ENCODE data around the gene TEX261.

Gene TEX261

DNA sequence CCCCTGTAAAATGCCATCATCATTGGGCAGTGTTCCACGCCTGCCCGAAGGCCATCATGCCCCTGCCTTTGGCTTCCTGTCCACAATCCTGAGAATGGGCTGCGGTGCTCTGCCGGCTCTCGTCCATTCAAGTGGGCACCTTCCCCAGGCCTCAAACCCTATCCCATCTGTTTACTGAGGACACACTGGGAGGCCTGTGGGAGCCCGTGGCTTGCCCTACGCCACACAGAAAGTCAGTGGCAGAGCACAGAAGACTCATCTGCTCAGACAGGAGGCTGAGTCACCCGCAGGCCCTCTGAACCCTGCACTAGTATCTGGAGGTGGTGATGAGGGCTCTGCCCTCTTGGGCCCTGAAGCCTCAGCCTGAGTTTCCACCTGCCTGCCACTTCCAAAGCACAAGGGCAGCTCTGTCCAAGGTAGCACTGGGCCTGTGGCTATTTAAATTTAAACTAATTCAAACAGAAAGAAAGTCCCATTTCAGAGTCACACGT, 35.4 kb downstream of the TEX261 start:
- no peak for DNase-seq (ENCODE audit: low read depth in 2 of 2)

DNA sequence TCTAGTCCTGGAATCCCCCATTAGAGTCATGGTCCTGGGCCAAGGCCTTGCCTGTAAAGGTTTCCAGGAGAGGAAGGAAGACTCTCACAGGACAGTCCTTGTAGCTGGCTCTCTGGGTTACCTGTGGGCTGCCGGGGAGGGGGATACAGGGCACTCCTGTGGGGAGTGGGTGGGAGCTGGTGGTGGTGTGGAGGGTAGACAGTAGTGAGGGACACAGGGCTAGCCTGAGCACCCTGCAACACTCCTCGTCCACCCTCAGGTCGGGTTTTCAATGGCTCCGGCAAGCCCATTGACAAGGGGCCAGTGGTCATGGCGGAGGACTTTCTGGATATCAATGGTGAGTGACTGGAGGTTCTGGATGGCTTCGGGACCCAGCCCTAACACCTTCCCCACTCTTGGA, 35.9 kb downstream of the TEX261 start:
- DNase-seq (ENCODE audit: low read depth in 2 of 2): no peak

- DNase-seq (ENCODE audit: low read depth in 2 of 2): no peak
These were observed 36.9 kb downstream of the TEX261 start for GRCh38 chr2:70957798-70958197.

GRCh38 chr2:70956141-70956540, 38.5 kb downstream of the TEX261 start:
- no peak for DNase-seq (ENCODE audit: low read depth in 2 of 2)

DNA sequence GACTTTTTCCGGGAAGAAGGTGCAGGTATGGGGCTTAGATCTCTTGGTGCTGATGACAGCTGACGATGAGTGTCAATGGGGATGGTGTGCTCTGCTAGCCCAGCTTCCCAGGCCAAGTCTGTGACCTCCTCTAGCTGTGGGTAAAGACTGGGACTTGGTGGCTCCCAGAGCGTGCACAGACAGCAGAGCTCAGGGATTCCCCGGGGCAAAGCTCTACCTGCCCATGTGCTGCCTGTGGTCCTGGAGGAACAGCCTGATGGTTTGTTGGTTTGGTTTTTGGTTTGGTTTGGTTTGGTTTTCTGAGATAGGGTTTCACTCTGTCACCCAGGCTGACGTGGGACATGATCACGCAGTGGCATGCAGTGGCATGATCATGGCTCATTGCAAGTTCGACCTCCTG, 39.8 kb downstream of the TEX261 start:
- no peak for DNase-seq (ENCODE audit: low read depth in 2 of 2)

DNA sequence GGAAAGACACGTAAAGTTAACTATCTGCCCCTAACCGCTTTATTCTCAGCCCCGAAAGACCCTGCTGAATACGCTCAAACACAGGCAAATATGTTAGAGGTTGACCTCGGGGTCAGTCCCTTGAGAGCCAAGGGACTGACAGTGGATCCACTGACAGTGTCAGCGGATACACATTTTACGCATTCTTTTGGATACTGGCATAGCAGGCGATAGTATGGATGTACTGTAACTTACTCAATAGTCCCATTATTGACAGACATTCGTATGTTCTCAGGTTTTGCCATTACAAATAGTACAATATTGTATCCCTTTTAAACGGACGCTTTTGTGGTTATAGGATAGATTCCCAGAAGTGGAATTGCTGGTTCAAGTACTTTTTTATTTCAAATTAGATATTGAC, 45.6 kb downstream of the TEX261 start:
- no peak for DNase-seq (ENCODE audit: low read depth in 2 of 2)

DNA sequence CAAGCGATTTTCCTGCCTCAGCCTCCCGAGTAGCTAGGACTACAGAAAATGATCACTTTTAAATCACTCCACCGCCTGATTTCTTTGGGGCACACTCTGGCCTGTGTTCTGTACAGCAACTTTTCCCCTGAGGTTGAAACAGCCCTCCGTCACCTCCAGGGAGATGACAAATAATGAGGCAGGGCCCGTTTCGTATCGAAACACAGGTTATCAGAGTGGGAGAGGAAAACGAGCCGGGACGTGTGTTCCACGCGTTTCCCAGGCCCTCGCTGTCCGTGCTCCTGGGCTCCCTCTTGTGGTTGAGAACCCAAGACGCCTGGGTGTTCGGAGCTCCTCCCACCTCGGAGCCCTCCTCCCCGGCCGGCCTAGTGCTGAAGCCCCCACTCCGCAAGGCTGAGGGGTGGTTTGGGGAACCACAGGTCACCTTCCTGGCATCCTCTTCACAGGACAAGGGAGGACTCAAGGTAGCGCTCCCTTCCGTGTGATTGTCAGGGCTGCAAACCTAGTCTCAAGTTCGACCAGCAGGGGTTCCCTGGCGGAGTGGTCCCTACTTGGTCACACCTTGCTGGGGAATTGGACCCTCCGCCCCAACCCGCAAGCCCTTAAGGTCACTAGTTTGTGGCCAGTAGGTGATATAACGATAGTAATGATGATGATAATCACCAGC, 46.2 kb downstream of the TEX261 start:
- DNase-seq (ENCODE audit: low read depth in 2 of 2): peak; percentile 64 to 78

DNA sequence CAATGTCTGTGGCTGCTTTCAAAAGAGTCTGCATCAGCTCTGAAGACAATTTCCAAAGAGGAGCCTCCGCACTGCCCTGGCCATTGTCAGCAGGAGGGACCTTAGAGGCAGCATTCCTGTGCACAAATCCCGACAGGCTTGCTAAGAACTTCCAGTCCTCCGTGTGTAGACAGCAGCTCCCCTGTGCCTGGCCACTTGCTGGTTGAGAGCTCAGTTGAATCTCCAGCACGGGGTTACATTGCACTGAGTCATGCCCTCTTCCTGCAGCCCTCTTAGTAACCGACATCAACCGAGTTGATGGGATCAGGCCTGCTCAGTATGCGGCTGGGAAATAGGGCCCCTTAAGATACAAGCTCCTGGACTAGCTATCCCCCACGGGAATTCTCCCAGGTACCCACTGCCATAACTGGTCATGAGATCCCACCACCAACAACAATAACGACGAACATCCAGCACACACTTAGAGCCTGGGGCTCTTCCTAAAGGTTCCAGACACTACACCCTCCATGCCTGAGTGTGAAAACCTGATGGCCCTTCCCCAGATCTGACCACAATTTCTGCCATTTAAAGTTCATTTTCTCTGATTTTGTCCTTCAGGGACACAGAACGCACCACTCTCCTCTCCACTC, 47.0 kb downstream of the TEX261 start:
- no peak for DNase-seq (ENCODE audit: low read depth in 2 of 2)

DNA sequence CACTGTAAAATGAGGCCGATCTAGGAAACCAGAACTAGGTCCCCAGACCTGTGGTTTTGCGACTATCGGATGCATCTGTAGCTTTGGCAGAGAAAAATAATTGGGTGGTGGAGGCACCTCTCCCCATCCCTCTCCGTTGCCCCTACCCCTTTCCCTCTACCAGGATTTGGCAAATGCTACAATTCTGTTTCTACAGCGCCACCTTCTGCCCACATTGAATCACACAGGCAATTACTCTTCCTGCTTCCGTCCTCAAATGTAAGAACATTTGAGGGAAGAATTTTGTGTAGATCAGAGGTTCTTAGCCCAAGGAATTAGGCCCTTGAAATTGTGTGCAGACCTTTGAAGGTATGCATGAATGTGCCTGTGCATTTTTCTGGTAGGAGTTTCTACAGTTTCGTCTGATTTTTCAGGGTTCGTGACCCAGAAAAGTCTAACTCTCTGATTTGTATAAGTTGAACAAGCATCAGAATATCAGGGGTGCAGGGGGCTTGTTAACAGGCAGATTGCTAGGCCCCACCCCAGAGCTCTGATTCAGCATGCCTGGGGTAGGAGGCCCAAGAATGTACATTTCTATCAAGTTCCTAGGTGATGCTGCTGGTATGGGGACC, 47.7 kb downstream of the TEX261 start:
- peak; percentile 16 to 32 for DNase-seq (ENCODE audit: low read depth in 2 of 2)

DNA sequence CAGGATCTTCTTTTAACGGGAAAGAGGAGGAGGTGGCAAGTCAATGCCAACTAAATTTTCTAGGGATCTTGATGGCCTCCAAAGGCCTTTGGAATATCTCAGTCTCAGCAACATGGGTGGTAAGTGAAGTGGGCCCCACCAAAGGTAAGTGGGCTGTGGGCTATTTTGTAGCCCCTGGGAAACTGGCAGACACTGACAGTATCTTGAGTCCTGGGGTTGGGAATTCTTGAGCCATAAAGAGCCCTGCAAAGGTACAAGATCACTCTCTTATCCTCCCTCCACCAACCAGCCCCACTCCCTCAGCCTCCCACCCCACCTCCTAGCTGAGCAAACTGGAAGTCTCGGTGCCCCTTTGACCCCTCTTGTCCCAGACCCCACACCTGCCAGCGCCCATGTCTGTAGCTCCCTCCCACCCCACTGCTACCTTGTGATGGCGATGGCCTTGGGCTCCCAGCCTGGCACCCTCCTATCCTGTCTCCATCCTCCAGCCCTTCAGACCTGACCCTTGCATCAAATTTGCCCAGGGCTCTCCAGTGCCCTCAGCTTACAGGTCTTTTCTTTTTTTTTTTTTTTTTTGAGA, 50.5 kb downstream of the TEX261 start:
- DNase-seq (ENCODE audit: low read depth in 2 of 2): no peak

DNA sequence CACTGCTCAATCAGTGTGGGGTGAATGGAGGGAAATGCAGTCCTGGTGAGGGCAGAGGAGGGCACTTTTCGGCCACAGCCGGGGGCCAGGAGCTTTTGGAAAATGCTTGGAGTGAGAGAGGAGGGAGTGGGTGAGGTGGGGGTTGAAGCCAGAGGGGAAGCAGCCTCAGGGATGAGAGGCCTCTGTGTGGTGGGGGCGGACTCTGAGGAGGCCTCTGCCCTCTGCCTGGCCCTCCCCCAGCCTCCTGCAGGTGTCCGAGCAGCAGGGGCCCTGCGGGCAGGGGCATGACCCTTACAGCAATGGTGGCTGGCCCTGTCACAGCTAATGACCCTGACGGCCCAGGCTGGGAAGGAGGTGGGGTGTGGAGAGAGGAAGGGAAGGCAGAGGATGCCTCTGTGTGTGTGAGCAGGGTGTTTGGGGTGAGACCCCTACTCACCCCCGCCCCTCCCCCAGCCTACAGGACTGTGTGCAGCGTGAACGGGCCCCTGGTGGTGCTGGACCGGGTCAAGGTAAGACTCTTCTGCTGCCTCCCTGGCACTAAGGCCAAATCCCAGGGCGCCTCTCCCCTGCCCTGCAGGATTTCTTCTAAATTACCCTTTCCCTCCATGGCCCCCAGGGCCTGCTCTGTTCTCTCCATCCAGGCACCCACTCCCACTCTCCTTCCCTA, 51.3 kb downstream of the TEX261 start:
- DNase-seq (ENCODE audit: low read depth in 2 of 2): no peak

DNA sequence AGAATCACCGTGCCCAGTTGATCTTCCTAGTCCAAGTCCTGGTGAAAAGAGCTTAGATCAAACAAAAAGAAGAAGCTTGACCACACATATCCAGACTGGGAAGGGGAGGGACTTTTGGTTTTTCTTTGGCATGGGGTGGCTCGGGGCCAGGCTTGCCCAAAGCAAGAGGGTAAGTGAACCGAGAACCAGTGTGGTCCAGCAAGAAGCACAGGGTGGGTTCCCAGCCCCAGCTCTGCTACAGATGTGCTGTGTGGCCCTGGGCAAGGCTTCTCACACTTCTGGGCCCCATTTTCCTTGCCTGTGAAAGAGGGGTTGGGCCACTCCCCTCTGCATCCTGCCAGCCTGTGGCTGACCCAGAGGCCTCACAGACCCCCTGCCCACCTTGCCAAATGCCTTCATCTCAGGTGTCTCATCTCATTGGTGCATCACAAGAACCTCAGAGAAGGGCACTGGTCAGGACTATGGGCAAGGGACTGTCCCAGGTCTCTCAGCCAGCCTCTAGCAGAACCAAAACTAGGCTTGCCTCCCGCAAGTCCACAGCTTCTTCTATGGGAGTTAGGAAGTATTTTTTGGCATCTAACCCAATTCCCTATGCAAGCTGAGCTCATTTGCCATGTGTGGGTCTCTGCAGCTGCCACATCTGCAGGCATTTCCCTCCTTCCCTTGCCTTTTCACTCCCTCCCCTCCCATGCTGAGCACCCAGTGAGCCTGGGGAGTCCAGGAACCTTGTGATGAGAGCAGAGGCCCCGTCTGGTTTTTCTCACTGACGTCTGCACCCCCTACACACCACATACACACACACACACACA, 52.1 kb downstream of the TEX261 start:
- DNase-seq (ENCODE audit: low read depth in 2 of 2): no peak

GRCh38 chr2:70941701-70942100, 53.0 kb downstream of the TEX261 start:
- no peak for DNase-seq (ENCODE audit: low read depth in 2 of 2)

- no peak for DNase-seq (ENCODE audit: low read depth in 2 of 2)
These were observed 53.5 kb downstream of the TEX261 start for GRCh38 chr2:70941186-70941585.

DNA sequence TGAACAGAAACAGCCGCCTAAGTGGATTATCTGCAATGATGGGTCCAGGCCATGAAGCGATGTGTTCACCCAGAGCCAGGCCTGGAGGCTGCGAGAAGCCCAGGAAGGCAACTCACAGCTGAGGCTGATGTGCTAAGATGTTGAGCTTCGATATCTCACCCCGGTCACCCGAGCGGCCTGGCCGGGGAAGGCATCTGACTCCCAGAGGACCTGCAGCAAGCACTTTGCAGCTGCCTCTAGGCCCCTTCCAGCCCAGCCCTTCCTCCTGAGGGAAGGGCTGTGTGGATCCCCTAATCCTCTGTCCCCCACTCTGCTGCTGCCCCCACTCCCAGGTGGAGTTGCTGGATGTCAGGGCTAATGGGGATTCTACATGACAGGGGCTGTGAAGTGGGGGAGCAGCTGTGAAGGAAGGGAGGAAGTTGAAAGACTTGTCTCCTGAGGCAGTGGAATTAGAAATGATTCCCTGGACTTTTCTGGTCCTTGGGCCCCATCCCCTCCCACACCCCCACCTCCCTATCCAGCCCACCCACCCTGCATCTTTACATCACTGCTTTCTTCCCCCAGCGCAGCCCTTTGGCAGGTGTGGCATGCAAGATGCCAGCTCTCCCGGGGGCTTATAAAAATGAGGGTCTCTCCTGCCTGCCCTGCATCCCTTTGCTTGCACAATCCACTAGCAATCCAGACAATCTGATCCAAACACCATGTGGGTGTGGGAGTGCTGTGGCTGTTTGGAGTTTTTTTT, 54.7 kb downstream of the TEX261 start:
- DNase-seq (ENCODE audit: low read depth in 2 of 2): no peak

- no peak for DNase-seq (ENCODE audit: low read depth in 2 of 2)
These were observed 55.5 kb downstream of the TEX261 start for GRCh38 chr2:70939001-70939838.

DNA sequence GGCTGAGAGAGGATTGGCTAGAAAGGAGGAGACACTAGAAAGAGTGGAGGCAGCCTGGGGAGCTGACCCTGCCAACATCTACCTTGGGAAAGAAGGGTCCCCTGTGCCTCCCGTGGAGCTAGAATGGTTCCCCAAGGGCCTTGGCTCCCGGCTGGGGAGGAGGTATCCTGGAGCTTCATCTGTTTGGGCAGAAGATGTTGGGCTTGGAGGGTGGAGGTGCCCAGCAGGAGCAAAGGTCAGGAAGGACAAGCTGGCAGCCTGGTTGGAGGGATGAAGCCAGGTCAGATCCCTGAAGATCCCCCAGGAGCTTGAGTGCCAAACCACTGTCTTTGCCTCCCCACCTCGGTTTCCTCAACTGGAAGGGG, 56.1 kb downstream of the TEX261 start:
- no peak for DNase-seq (ENCODE audit: low read depth in 2 of 2)

DNA sequence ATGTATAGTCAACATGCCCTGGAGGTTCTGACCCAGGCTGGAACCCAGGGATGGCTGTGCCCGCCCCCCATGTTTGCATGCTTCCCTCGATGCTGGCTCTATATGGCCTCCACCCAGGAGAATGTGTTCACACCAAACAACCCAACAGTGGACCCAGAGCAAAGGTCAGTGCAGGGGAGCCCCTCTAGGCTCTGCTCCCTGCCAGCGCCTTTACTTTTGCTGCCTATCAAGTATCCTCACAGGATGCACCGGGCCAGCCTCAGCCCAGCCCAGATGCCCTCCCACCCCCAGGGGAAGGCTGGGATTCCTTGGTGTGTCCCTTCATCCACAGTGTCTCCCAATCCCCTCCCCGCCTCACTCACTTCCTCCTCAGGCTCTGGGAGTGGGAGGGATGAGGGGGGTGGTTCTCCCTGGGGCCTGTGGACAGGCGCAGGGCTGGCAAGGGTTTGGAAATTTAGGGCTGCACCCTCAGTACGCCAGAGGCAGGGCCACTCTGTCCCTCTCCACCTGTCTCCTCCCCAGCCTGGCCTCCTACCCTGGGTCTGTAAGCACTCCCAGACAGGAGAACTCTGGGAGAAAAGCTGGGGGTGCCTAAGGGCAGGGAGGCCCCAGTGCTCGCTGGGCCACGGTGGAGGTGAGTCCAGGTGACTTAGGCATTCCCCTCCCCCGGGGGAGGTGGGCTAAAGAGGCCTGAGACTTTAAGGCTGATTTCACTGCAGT, 56.6 kb downstream of the TEX261 start:
- DNase-seq (ENCODE audit: low read depth in 2 of 2): no peak
